Esophagus muscularis mucosa (tissue), 4 donors: ENCODE measurements around the gene EIF5A2.
"Not testable (repeated sequence)": the region's sequence is repeated elsewhere in the genome, so short reads cannot be mapped to it uniquely, and the experiment has no call there.

ENCODE experiments used
- CTCF ChIP-seq, 3 experiments: fragments of 200-600 bp in 2 of 3; fragments of 450-650 bp in 1 of 3; sonication (generic) in 2 of 3; IDR thresholded peaks; one replicate each; pipeline ENCODE4 v1.5.1; 2017 to 2019; ENCODE audit warnings: antibody characterized with exemption in 3 of 3, mild to moderate bottlenecking in 2 of 3, moderate library complexity in 1 of 3
- EP300 ChIP-seq: sonication (generic); formaldehyde crosslinking; IDR thresholded peaks from one replicate; pipeline ENCODE4 v1.6.1; 2017; ENCODE audit warnings: antibody characterized with exemption
- POLR2A ChIP-seq: fragments of 450-650 bp; IDR thresholded peaks from one replicate; pipeline ENCODE4 v1.6.1; 2017; ENCODE audit warnings: antibody characterized with exemption, moderate library complexity, mild to moderate bottlenecking, low read depth
- POLR2AphosphoS5 ChIP-seq, 2 donors: sonication (generic); formaldehyde crosslinking; IDR thresholded peaks; one replicate each; pipeline ENCODE4 v1.6.1; 2017; ENCODE audit warnings: antibody characterized with exemption in 2 of 2

- not testable (repeated sequence) for TF ChIP-seq CTCF (IDR thresholded peaks at IDR 0.05); POLR2AphosphoS5 (IDR thresholded peaks at IDR 0.05); POLR2A; EP300
Measured at GRCh38 chr3:170878688-170879087, 29.7 kb downstream of the EIF5A2 start.
